Neural cell (in vitro differentiated cells): ENCODE results near the gene ENOSF1. TPM values are rescaled to one million over a fixed set of nuclear protein-coding genes. Genes with fewer than 3 reads are reported as not detected.

Experiments used
- H2AFZ ChIP-seq: fragments of 200-600, 300-800 bp; sonication (generic), shearing (Covaris generic); 2 replicates; pipeline ENCODE4 v1.6.0; 2014; ENCODE audit warnings: low read depth, mild to moderate bottlenecking, antibody characterized with exemption, low read length, moderate library complexity
- H3F3A ChIP-seq: fragments of 200-600 bp; shearing (Covaris generic); 2 replicates; pipeline ENCODE4 v1.6.1; 2016; ENCODE audit warnings: mild to moderate bottlenecking, moderate library complexity, mixed read lengths, antibody characterized with exemption, low read length; ENCODE audit not compliant: insufficient read depth, poor library complexity, severe bottlenecking
- H3K27ac ChIP-seq: fragments of 200-600, 300-800 bp; sonication (generic), shearing (Covaris generic); 2 replicates; pipeline ENCODE4 v1.5.1; 2014; ENCODE audit warnings: mild to moderate bottlenecking, low read length, moderate library complexity
- H3K27me3 ChIP-seq: fragments of 300-800, 200-600 bp; sonication (generic), shearing (Covaris generic); 2 replicates; pipeline ENCODE4 v1.6.0; 2014; ENCODE audit warnings: mild to moderate bottlenecking, low read depth, low read length, moderate library complexity; ENCODE audit not compliant: insufficient read depth
- H3K36me3 ChIP-seq: fragments of 300-800, 200-600 bp; sonication (generic), shearing (Covaris generic); 2 replicates; pipeline ENCODE4 v1.5.1; 2014; ENCODE audit warnings: mild to moderate bottlenecking, antibody characterized with exemption, low read length, moderate library complexity; ENCODE audit not compliant: insufficient read depth
- H3K4me2 ChIP-seq: fragments of 300-800, 200-600 bp; sonication (generic), shearing (Covaris generic); 2 replicates; pipeline ENCODE4 v1.6.0; 2014; ENCODE audit warnings: mild to moderate bottlenecking, low read length
- H3K4me3 ChIP-seq: fragments of 300-800, 200-600 bp; sonication (generic), shearing (Covaris generic); 2 replicates; pipeline ENCODE4 v1.5.1; 2014; ENCODE audit warnings: mild to moderate bottlenecking, low read length, moderate library complexity
- H3K79me2 ChIP-seq: fragments of 200-600 bp; shearing (Covaris generic); replicated peaks from 2 replicates; pipeline ENCODE4 v1.6.0; 2014; ENCODE audit warnings: mild to moderate bottlenecking, low read length, moderate library complexity; ENCODE audit not compliant: insufficient read depth
- H3K9ac ChIP-seq: fragments of 300-800, 200-600 bp; sonication (generic), shearing (Covaris generic); 2 replicates; pipeline ENCODE4 v1.6.1; 2016; ENCODE audit warnings: mild to moderate bottlenecking, low read length, mixed read lengths
- H3K9me2 ChIP-seq: fragments of 200-600 bp; shearing (Covaris generic); 2 replicates; pipeline ENCODE4 v1.6.1; 2016; ENCODE audit warnings: mild to moderate bottlenecking, low read length, mixed read lengths; ENCODE audit not compliant: insufficient read depth
- H3K9me3 ChIP-seq: fragments of 200-600, 300-800 bp; sonication (generic), shearing (Covaris generic); 2 replicates; pipeline ENCODE4 v1.6.1; 2016; ENCODE audit warnings: mild to moderate bottlenecking, mixed run types, low read length, moderate library complexity, mixed read lengths
- H4K20me1 ChIP-seq: fragments of 200-600 bp; shearing (Covaris generic); 2 replicates; pipeline ENCODE4 v1.6.1; 2016; ENCODE audit warnings: mild to moderate bottlenecking, mixed run types; ENCODE audit not compliant: insufficient read depth
- CTCF ChIP-seq: fragments of 450-650 bp; IDR thresholded peaks from 2 replicates; pipeline ENCODE4 v1.5.1; 2014; ENCODE audit warnings: antibody characterized with exemption, mild to moderate bottlenecking, moderate library complexity; ENCODE audit not compliant: poor library complexity, severe bottlenecking
- EP300 ChIP-seq: fragments of 450-650 bp; conservative IDR thresholded peaks from 2 replicates; pipeline ENCODE4 v1.6.1; 2014; ENCODE audit warnings: antibody characterized with exemption, mild to moderate bottlenecking, moderate library complexity; ENCODE audit not compliant: poor library complexity, severe bottlenecking
- EZH2 ChIP-seq: fragments of 200-600, 300-800 bp; shearing (Covaris generic), sonication (generic); IDR thresholded peaks from 2 replicates; pipeline ENCODE4 v1.6.1; 2014; ENCODE audit warnings: antibody characterized with exemption, low read length, borderline replicate concordance, mild to moderate bottlenecking; ENCODE audit not compliant: insufficient read depth, poor library complexity, severe bottlenecking
- MXI1 ChIP-seq: fragments of 450-650 bp; conservative IDR thresholded peaks from 2 replicates; pipeline ENCODE4 v1.6.1; 2014; ENCODE audit warnings: antibody characterized with exemption, mild to moderate bottlenecking; ENCODE audit not compliant: poor library complexity, severe bottlenecking
- POLR2AphosphoS5 ChIP-seq: IDR thresholded peaks from 2 replicates; pipeline ENCODE4 v1.6.1; 2012
- RAD21 ChIP-seq: fragments of 450-650 bp; conservative IDR thresholded peaks from 2 replicates; pipeline ENCODE4 v1.6.1; 2014; ENCODE audit warnings: antibody characterized with exemption, mild to moderate bottlenecking, moderate library complexity
- REST ChIP-seq: IDR thresholded peaks from 2 replicates; pipeline ENCODE4 v1.6.1; 2012; ENCODE audit warnings: borderline replicate concordance
- SMC3 ChIP-seq: fragments of 450-650 bp; conservative IDR thresholded peaks from 2 replicates; pipeline ENCODE4 v1.6.1; 2014; ENCODE audit warnings: antibody characterized with exemption, mild to moderate bottlenecking, moderate library complexity; ENCODE audit not compliant: poor library complexity
- TAF1 ChIP-seq: IDR thresholded peaks from 2 replicates; pipeline ENCODE4 v1.6.1; 2012; ENCODE audit warnings: low read depth
- polyA plus RNA-seq: library from polyadenylated mRNA; depleted of rRNA; stranded (reverse); fragments of >200 nt; gene quantifications from 2 replicates; pipeline ENCODE4 v1.2.3, GENCODE V29; 2014

Gene ENOSF1
- polyA plus RNA-seq, 1 donor from 2014 or later, result 9.0 TPM

- H3K4me3 ChIP-seq, result no peak overlapping the region
- no peaks in the 10 kb centered on the region for H3K9me2 ChIP-seq
- no peaks in the 10 kb centered on the region for H4K20me1 ChIP-seq
- H3K36me3 ChIP-seq, result no peaks in the 10 kb centered on the region
- H3K9me3 ChIP-seq, result no peaks in the 10 kb centered on the region
- no peak overlapping the region for H3K4me2 ChIP-seq
- TF ChIP-seq TAF1 (no peak), POLR2AphosphoS5 (no peak), MXI1 (no peak), EZH2 (no peak), RAD21 (no peak), EP300 (no peak)
- H3K9ac ChIP-seq, result no peak overlapping the region
- H3K27me3 ChIP-seq, result no peaks in the 10 kb centered on the region
- no peaks in the 10 kb centered on the region for H3F3A ChIP-seq
- peaks cover 3% of the 10 kb centered on the region for H3K79me2 ChIP-seq
- no peak overlapping the region for H2AFZ ChIP-seq
- no peak overlapping the region for H3K27ac ChIP-seq
These were observed 45.8 kb downstream of the ENOSF1 start for GRCh38 chr18:666628-667027.

- TF ChIP-seq CTCF, result no peak
- TF ChIP-seq TAF1, result no peak
- TF ChIP-seq EP300, result no peak
- no peak for TF ChIP-seq MXI1
- TF ChIP-seq EZH2, result no peak
- TF ChIP-seq REST, result no peak
- TF ChIP-seq SMC3, result no peak
- TF ChIP-seq RAD21, result no peak
- TF ChIP-seq POLR2AphosphoS5, result no peak
- Histone ChIP-seq H3K9me3 (no peaks in the 10 kb centered on the region), H3K4me3 (no peak overlapping the region), H3K27ac (no peak overlapping the region), H3K36me3 (no peaks in the 10 kb centered on the region), H3F3A (no peaks in the 10 kb centered on the region), H3K4me2 (no peak overlapping the region), H4K20me1 (no peaks in the 10 kb centered on the region), H3K27me3 (no peaks in the 10 kb centered on the region), H2AFZ (no peak overlapping the region), H3K9me2 (no peaks in the 10 kb centered on the region), H3K9ac (no peak overlapping the region), H3K79me2 (peaks cover 3% of the 10 kb centered on the region)
These were observed 46.3 kb downstream of the ENOSF1 start for GRCh38 chr18:666177-666576.

GRCh38 chr18:662197-662596 is 50.2 kb downstream of the ENOSF1 start:
- Histone ChIP-seq H3K79me2 (peaks cover 3% of the 10 kb centered on the region), H3K9me2 (no peaks in the 10 kb centered on the region), H3K4me2 (no peak overlapping the region), H3K9me3 (no peaks in the 10 kb centered on the region), H2AFZ (no peak overlapping the region), H4K20me1 (no peaks in the 10 kb centered on the region), H3F3A (no peaks in the 10 kb centered on the region), H3K36me3 (no peaks in the 10 kb centered on the region), H3K4me3 (no peak overlapping the region), H3K27me3 (no peaks in the 10 kb centered on the region), H3K27ac (no peak overlapping the region), H3K9ac (no peak overlapping the region)
- no peak for TF ChIP-seq TAF1
- no peak for TF ChIP-seq POLR2AphosphoS5
- no peak for TF ChIP-seq RAD21
- no peak for TF ChIP-seq EP300
- TF ChIP-seq CTCF, result no peak
- TF ChIP-seq EZH2, result no peak
- TF ChIP-seq SMC3, result no peak
- TF ChIP-seq MXI1, result no peak
- TF ChIP-seq REST, result no peak
